ENCODE data around the gene TLL2.

Gene TLL2

GRCh38 chr10:96421995-96422394 is 91.7 kb downstream of the TLL2 start:
- no peak for DNase-seq (ENCODE audit: low read depth in 3 of 3)

GRCh38 chr10:96420228-96421009 is 93.3 kb downstream of the TLL2 start:
- no peak for DNase-seq (ENCODE audit: low read depth in 3 of 3)

- DNase-seq (ENCODE audit: low read depth in 3 of 3): no peak
These were observed 94.4 kb downstream of the TLL2 start for GRCh38 chr10:96419351-96419750.

GRCh38 chr10:96418582-96418981 is 95.1 kb downstream of the TLL2 start:
- no peak for DNase-seq (ENCODE audit: low read depth in 3 of 3)

- no peak for DNase-seq (ENCODE audit: low read depth in 3 of 3)
These were observed 96.3 kb downstream of the TLL2 start for GRCh38 chr10:96417441-96417840.

- no peak for DNase-seq (ENCODE audit: low read depth in 3 of 3)
These were observed 97.1 kb downstream of the TLL2 start for GRCh38 chr10:96416643-96417042.

- DNase-seq (ENCODE audit: low read depth in 3 of 3): no peak
These were observed 97.7 kb downstream of the TLL2 start for GRCh38 chr10:96415891-96416554.

- no peak for DNase-seq (ENCODE audit: low read depth in 3 of 3)
These were observed 98.4 kb downstream of the TLL2 start for GRCh38 chr10:96415150-96415890.

- DNase-seq (ENCODE audit: low read depth in 3 of 3): no peak
These were observed 99.4 kb downstream of the TLL2 start for GRCh38 chr10:96414303-96414702.

- DNase-seq (ENCODE audit: low read depth in 3 of 3): no peak
These were observed 100.5 kb downstream of the TLL2 start for GRCh38 chr10:96413151-96413787.

GRCh38 chr10:96411716-96412320 is 101.9 kb downstream of the TLL2 start:
- DNase-seq (ENCODE audit: low read depth in 3 of 3): no peak

GRCh38 chr10:96410296-96410695 is 103.4 kb downstream of the TLL2 start:
- DNase-seq (ENCODE audit: low read depth in 3 of 3): no peak

GRCh38 chr10:96408201-96408600 is 105.5 kb downstream of the TLL2 start:
- no peak for DNase-seq (ENCODE audit: low read depth in 3 of 3)

- no peak for DNase-seq (ENCODE audit: low read depth in 3 of 3)
These were observed 106.1 kb downstream of the TLL2 start for GRCh38 chr10:96407560-96408069.

- no peak for DNase-seq (ENCODE audit: low read depth in 3 of 3)
These were observed 107.6 kb downstream of the TLL2 start for GRCh38 chr10:96406091-96406490.

GRCh38 chr10:96402417-96403305 is 111.1 kb downstream of the TLL2 start:
- no peak for DNase-seq (ENCODE audit: low read depth in 3 of 3)

GRCh38 chr10:96401036-96401435 is 112.7 kb downstream of the TLL2 start:
- no peak for DNase-seq (ENCODE audit: low read depth in 3 of 3)

- no peak for DNase-seq (ENCODE audit: low read depth in 3 of 3)
These were observed 113.3 kb downstream of the TLL2 start for GRCh38 chr10:96400465-96400864.

- no peak for DNase-seq (ENCODE audit: low read depth in 3 of 3)
These were observed 115.8 kb downstream of the TLL2 start for GRCh38 chr10:96397902-96398301.

All from stimulated activated CD4-positive, alpha-beta T cell treated with anti-CD3 and anti-CD28 coated beads, TNF-alpha, amount 100 ng/mL, for 24 hours (primary cell).